Measurements from ENCODE around the gene BLOC1S4. TPM values are rescaled to one million over a fixed set of nuclear protein-coding genes. Genes with fewer than 3 reads are reported as not detected.
A peak's percentile ranks its signal among the peaks of the same experiment; 100 is the strongest.

Gene BLOC1S4
- total and polyA plus RNA-seq, 12 donors: 6.5 to 31.7 (median 17.5) TPM

DNA sequence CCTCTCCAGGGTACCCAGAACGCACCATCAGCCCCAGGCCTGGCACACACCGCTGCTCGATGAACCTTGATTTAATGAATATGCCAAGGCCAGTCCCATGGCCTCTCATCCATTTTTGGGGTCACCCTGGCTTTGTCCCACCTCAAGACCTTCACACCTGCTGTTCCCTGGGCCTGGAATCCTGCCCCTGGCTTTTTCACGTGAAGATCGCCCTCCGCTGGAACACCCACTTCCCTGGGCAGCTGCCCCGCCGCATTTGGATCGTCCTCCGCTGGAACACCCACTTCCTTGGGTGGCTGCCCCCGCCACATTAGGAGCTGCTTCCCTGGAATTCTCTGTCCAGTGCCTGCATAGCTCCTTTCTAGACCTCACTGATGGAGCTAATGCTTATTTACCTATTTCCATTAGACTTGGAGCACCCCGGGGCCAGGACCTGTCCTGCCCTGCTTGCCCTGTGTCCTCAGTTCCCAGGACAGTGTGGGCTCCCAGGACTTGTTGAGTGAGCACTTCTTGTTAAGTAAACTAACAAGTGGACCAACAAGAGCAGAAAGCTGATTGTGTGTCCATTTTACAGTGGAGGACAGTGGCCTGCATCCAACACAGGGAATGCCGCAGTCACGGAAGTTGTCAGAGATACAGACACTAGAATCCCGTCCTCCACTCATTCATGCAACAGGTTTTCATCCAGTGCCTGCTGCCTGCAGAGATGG lies 12.5 kb downstream of the BLOC1S4 start:
- no peaks in the 10 kb centered on the region for H3K36me3 ChIP-seq (replicated peaks in 1 of 2)
- intact Hi-C loops (cut with DNase I): loop anchor here in 1 of 2 donors (10.0 kb wide), 1 partner anchor 46 kb away; no protein-coding TSS in a partner anchor
- WGBS, 4 donors: 81 to 92% (median 83%) methylated on average over 12 to 15 of the region's 15 CpGs

DNA sequence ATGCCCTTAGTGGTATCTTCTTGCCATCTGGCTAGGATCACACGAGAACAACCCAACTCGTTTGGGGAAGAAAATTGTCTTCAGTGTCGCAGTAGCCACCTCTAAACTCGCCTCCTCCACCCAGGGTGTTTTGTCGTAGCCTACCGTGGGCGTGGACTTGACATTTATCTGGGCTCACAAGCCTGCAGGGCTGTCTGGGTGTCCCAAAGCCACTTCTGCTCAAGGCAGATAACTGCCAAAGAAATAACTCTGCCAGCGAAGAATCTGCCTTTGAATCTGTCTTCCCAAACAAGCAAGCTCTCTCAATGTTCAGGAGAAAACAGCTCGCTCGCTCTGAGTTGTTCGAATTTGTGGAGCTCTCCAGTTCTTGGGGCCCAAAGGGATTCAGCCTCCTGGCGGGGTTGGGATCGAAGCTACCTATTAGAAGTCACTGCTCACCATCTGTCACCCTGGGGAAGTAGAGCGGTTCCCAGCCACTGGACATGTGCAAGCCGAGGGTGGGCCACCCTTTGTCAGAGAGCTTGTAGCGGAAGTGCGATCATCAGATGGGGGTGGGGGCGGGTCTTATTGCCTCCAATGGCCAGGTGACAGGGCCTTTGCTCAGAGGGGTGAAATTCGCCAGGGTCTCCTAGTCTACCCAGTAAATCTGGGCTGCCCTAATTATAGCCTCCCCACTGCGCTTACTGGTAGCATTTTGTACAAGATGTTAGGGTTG lies 14.8 kb downstream of the BLOC1S4 start:
- Histone ChIP-seq H3K36me3 (replicated peaks in 1 of 2) (no peaks in the 10 kb centered on the region), H3K27me3 (no peaks in the 10 kb centered on the region), H3K4me1 (replicated peaks in 1 of 2) (peaks cover 9 to 10% of the 10 kb centered on the region in 2 donors), H3K9me3 (replicated peaks in 1 of 3) (no peaks in the 10 kb centered on the region), H3K27ac (no peak overlapping the region), H3K4me3 (no peak overlapping the region)
- peak in 1 of 7 donors; percentile 45 for DNase-seq
- WGBS, 4 donors: 77 to 82% (median 79%) methylated on average over 15 to 20 of the region's 20 CpGs
- intact Hi-C loops (cut with DNase I): no loop called here
- no peak for TF ChIP-seq POLR2A (IDR thresholded peaks at IDR 0.05)
- TF ChIP-seq, protein P1, sequence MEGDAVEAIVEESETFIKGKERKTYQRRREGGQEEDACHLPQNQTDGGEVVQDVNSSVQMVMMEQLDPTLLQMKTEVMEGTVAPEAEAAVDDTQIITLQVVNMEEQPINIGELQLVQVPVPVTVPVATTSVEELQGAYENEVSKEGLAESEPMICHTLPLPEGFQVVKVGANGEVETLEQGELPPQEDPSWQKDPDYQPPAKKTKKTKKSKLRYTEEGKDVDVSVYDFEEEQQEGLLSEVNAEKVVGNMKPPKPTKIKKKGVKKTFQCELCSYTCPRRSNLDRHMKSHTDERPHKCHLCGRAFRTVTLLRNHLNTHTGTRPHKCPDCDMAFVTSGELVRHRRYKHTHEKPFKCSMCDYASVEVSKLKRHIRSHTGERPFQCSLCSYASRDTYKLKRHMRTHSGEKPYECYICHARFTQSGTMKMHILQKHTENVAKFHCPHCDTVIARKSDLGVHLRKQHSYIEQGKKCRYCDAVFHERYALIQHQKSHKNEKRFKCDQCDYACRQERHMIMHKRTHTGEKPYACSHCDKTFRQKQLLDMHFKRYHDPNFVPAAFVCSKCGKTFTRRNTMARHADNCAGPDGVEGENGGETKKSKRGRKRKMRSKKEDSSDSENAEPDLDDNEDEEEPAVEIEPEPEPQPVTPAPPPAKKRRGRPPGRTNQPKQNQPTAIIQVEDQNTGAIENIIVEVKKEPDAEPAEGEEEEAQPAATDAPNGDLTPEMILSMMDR (IDR thresholded peaks at IDR 0.05): no peak

More for the DNA sequence above, 12.5 kb downstream of the BLOC1S4 start:
- Histone ChIP-seq H3K9me3 (replicated peaks in 1 of 3) (no peaks in the 10 kb centered on the region), H3K27ac (no peak overlapping the region), H3K4me1 (replicated peaks in 1 of 2) (peaks cover 13 to 22% of the 10 kb centered on the region in 2 donors), H3K4me3 (no peak overlapping the region), H3K27me3 (no peaks in the 10 kb centered on the region)
- DNase-seq: peak in 2 of 7 donors; percentile 18 to 43
- no peak for TF ChIP-seq POLR2A (IDR thresholded peaks at IDR 0.05)
- TF ChIP-seq, protein P1 (IDR thresholded peaks at IDR 0.05): no peak

DNA sequence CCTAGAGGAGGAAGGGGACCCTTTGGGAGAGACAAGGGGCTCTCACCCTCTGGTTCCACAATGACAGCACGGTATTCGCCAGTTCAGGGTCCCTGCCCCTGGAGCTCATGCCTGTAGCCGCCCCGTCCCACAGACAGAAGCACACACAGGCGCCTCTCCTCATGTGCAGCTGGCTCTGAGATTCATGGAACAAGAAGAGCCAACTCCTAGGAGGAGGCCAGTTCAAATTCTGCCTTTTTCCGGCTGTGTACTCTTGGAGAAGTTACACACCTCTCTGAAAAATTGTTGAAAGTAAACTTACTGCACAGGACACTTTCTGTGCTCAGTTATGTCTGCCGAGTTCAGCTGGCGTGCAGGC lies 15.3 kb downstream of the BLOC1S4 start:
- Histone ChIP-seq H3K4me1 (replicated peaks in 1 of 2) (peaks cover 9 to 10% of the 10 kb centered on the region in 2 donors), H3K27ac (no peak overlapping the region), H3K9me3 (replicated peaks in 1 of 3) (no peaks in the 10 kb centered on the region), H3K4me3 (no peak overlapping the region), H3K36me3 (replicated peaks in 1 of 2) (no peaks in the 10 kb centered on the region), H3K27me3 (no peaks in the 10 kb centered on the region)
- 91 to 99% (median 94%) methylated on average over 8 of the region's 8 CpGs for WGBS, 4 donors
- intact Hi-C loops (cut with DNase I): no loop called here
- peak in 1 of 7 donors; percentile 41 for DNase-seq
- TF ChIP-seq, protein P1 (IDR thresholded peaks at IDR 0.05): no peak
- TF ChIP-seq POLR2A (IDR thresholded peaks at IDR 0.05): no peak

DNA sequence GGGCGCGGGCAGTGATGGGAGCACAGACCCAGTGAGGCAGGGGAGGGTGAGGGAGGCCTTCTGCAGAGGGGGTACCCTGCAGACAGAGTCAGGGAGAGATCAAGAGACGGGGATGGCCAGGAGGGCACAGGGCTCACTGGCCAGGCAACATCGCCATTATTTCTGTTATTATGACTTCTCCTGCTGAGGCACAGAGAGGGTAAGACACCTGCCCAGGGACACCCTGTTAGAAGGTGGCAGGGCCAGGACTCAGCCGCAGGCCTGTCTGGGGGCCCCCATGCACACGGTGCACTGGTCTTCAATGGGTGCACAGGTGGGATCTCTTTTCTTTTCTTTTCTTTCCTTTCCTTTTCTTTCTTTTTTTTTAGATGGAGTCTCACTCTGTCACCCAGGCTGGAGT lies 15.8 kb downstream of the BLOC1S4 start:
- 88 to 98% (median 95%) methylated on average over 6 of the region's 6 CpGs for WGBS, 4 donors
- no peak overlapping the region for H3K4me3 ChIP-seq
- intact Hi-C loops (cut with DNase I): no loop called here
- peaks cover 9 to 10% of the 10 kb centered on the region in 2 donors for H3K4me1 ChIP-seq (replicated peaks in 1 of 2)
- DNase-seq: no peak
- H3K9me3 ChIP-seq (replicated peaks in 1 of 3): no peaks in the 10 kb centered on the region
- H3K27ac ChIP-seq: no peak overlapping the region
- no peaks in the 10 kb centered on the region for H3K36me3 ChIP-seq (replicated peaks in 1 of 2)
- TF ChIP-seq, protein P1 (IDR thresholded peaks at IDR 0.05): no peak
- no peak for TF ChIP-seq POLR2A (IDR thresholded peaks at IDR 0.05)
- no peaks in the 10 kb centered on the region for H3K27me3 ChIP-seq
